Endothelial cell of umbilical vein (primary cell): Measurements from ENCODE around the gene HDAC11. TPM values are rescaled to one million over a fixed set of nuclear protein-coding genes. Genes with fewer than 3 reads are reported as not detected.

Experiments used
- BruUV-seq: library from RNA; stranded (reverse); fragments of 400-500 nt; replicated peaks from 2 replicates; lab custom pipeline; 2021; lab: Mats Ljungman, UMichigan
- CTCF ChIA-PET: fragments of 300-600, 350-600 bp; sonication (Branson Sonifier 250); formaldehyde crosslinking; loops from one replicate; lab custom pipeline; 2021; ENCODE audit warnings: antibody characterized with exemption, inconsistent platforms; lab: Charles Lee
- POLR2A ChIA-PET: fragments of 300-600, 350-600 bp; sonication (Branson Sonifier 250); formaldehyde crosslinking; loops from one replicate; lab custom pipeline; 2021; ENCODE audit warnings: antibody characterized with exemption, inconsistent platforms; lab: Charles Lee
- DNase-seq: peaks from one replicate; pipeline ENCODE4 v3.0.0-alpha.2; 2011; ENCODE audit warnings: low read depth, low spot score
- FAIRE-seq: peaks from 2 replicates; lab custom pipeline; 2011; peaks lifted over from hg19 to GRCh38; lab: Jason Lieb, UNC
- H2AFZ ChIP-seq: 2 replicates; pipeline ENCODE4 v1.6.0; 2012; ENCODE audit warnings: low read depth, low read length, control low read depth, inconsistent platforms
- H3K27ac ChIP-seq: 2 replicates; pipeline ENCODE4 v1.5.1; 2011; ENCODE audit warnings: low read depth, mild to moderate bottlenecking, control low read depth, low read length, moderate library complexity; ENCODE audit not compliant: insufficient read depth
- H3K27me3 ChIP-seq, 2 experiments: 2 replicates each; pipeline versions ENCODE4 v1.6.0 to v1.6.1; 2011; ENCODE audit warnings: low read length in 2 of 2, mixed read lengths in 1 of 2; ENCODE audit not compliant: control insufficient read depth in 2 of 2, insufficient read depth in 2 of 2
- H3K36me3 ChIP-seq, 2 experiments: 2 replicates in 1 of 2; 3 replicates in 1 of 2; pipeline ENCODE4 v1.5.1; 2011; ENCODE audit warnings: low read length in 2 of 2, mild to moderate bottlenecking in 1 of 2, moderate library complexity in 1 of 2; ENCODE audit not compliant: control insufficient read depth in 2 of 2, insufficient read depth in 2 of 2; ENCODE audit errors: extremely low read depth in 1 of 2
- H3K4me1 ChIP-seq: 3 replicates; pipeline ENCODE4 v1.5.1; 2011; ENCODE audit warnings: mild to moderate bottlenecking, low read length; ENCODE audit not compliant: control insufficient read depth, insufficient read depth; ENCODE audit errors: extremely low read depth
- H3K4me2 ChIP-seq: 2 replicates; pipeline ENCODE4 v1.6.1; 2011; ENCODE audit warnings: low read length, control low read depth, mixed read lengths; ENCODE audit not compliant: insufficient read depth
- H3K4me3 ChIP-seq, 3 experiments: fragments of 200-600 bp in 1 of 3; sonication (generic), shearing (Covaris generic) in 1 of 3; replicated peaks in 1 of 3; 2 replicates each; pipeline ENCODE4 v1.5.1; 2011 to 2016; ENCODE audit warnings: control low read depth in 3 of 3, low read length in 3 of 3, mild to moderate bottlenecking in 2 of 3, inconsistent platforms in 1 of 3, low read depth in 1 of 3, moderate library complexity in 1 of 3; ENCODE audit not compliant: insufficient read depth in 1 of 3
- H3K79me2 ChIP-seq: 2 replicates; pipeline ENCODE4 v1.6.0; 2012; ENCODE audit warnings: low read length, inconsistent platforms; ENCODE audit not compliant: control insufficient read depth, insufficient read depth
- H3K9ac ChIP-seq: replicated peaks from 2 replicates; pipeline ENCODE3; 2011; ENCODE audit warnings: low read length, control low read depth; ENCODE audit not compliant: insufficient read depth; ENCODE audit errors: extremely low read depth
- H3K9me1 ChIP-seq: replicated peaks from 3 replicates; pipeline ENCODE4 v1.6.0; 2011; ENCODE audit warnings: mild to moderate bottlenecking, low read length; ENCODE audit not compliant: control insufficient read depth, insufficient read depth; ENCODE audit errors: extremely low read depth
- H3K9me3 ChIP-seq: replicated peaks from 2 replicates; pipeline ENCODE4 v1.5.1; 2012; ENCODE audit warnings: low read length, inconsistent platforms; ENCODE audit not compliant: control insufficient read depth, insufficient read depth
- H4K20me1 ChIP-seq: replicated peaks from 2 replicates; pipeline ENCODE3; 2011; ENCODE audit warnings: mild to moderate bottlenecking, low read length; ENCODE audit not compliant: control insufficient read depth, insufficient read depth; ENCODE audit errors: extremely low read depth
- EZH2 ChIP-seq: IDR thresholded peaks from 2 replicates; pipeline ENCODE4 v1.6.1; 2012; ENCODE audit warnings: borderline replicate concordance, low read depth, mild to moderate bottlenecking, moderate library complexity, low read length, inconsistent platforms; ENCODE audit not compliant: severe bottlenecking
- FOS ChIP-seq: IDR thresholded peaks from 2 replicates; pipeline ENCODE4 v1.6.1; 2011; ENCODE audit warnings: mild to moderate bottlenecking, low read length, moderate library complexity, borderline replicate concordance; ENCODE audit not compliant: insufficient read depth
- GATA2 ChIP-seq: IDR thresholded peaks from 2 replicates; pipeline ENCODE4 v1.7.0; 2011; ENCODE audit warnings: low read depth, mild to moderate bottlenecking, moderate library complexity, mixed read lengths, low read length; ENCODE audit not compliant: insufficient read length, insufficient read depth
- JUN ChIP-seq: IDR thresholded peaks from 2 replicates; pipeline ENCODE4 v1.6.1; 2011; ENCODE audit warnings: borderline replicate concordance, low read depth; ENCODE audit not compliant: insufficient read length, insufficient read depth
- MAX ChIP-seq: IDR thresholded peaks from 2 replicates; pipeline ENCODE4 v1.6.1; 2011; ENCODE audit not compliant: insufficient read depth, insufficient read length
- MYC ChIP-seq: IDR thresholded peaks from one replicate; pipeline ENCODE4 v1.6.1; 2011; ENCODE audit warnings: mild to moderate bottlenecking, low read depth, low read length
- POLR2A ChIP-seq: IDR thresholded peaks from 2 replicates; pipeline ENCODE4 v1.6.1; 2012; ENCODE audit warnings: low read depth, mild to moderate bottlenecking, control low read depth, low read length
- POLR2AphosphoS5 ChIP-seq: IDR thresholded peaks from 2 replicates; pipeline ENCODE4 v1.6.1; 2012; ENCODE audit warnings: low read depth, mild to moderate bottlenecking, control low read depth, low read length, moderate library complexity; ENCODE audit not compliant: insufficient read depth
- dilution Hi-C: fragments of 300-500 bp; cut with MboI; formaldehyde crosslinking; loops from one replicate; pipeline ENCODE4 v1.15.0; 2019; ENCODE audit warnings: low sequenced_read_pairs; ENCODE audit not compliant: extremely low pct_ligation_motif_present
- intact Hi-C: fragments of 100-400 bp; cut with micrococcal nuclease; formaldehyde crosslinking; loops from one replicate; pipeline ENCODE4 v1.10.0; 2022
- polyA plus RNA-seq, 4 experiments: library from polyadenylated mRNA; depleted of rRNA in 3 of 4; stranded (reverse) in 3 of 4; unstranded in 1 of 4; fragments of >200 nt; gene quantifications; 2 replicates each; pipeline versions ENCODE4 v1.2.1 to v1.2.3, GENCODE V29; 2011 to 2012; ENCODE audit warnings: missing spikeins in 1 of 4
- total RNA-seq: library from RNA; stranded (reverse); gene quantifications from 2 replicates; pipeline ENCODE4 v1.2.3, GENCODE V29; 2021
- TF ChIP-seq, protein P1 (sequence below), 2 donors: IDR thresholded peaks; 1 replicate in 1 of 2; 2 replicates in 1 of 2; pipeline ENCODE4 v1.5.1; 2011; ENCODE audit warnings: low read length in 2 of 2, mild to moderate bottlenecking in 2 of 2, moderate library complexity in 2 of 2, control low read depth in 1 of 2, inconsistent platforms in 1 of 2, low read depth in 1 of 2; ENCODE audit not compliant: insufficient read depth in 1 of 2; ENCODE audit errors: extremely low read depth in 1 of 2

HDAC11 gene
- total and polyA plus RNA-seq, 2 donors (not counting 3 experiments of a cell fraction or from before 2014, with no cell fraction given): 6.8 to 8.8 TPM

DNA sequence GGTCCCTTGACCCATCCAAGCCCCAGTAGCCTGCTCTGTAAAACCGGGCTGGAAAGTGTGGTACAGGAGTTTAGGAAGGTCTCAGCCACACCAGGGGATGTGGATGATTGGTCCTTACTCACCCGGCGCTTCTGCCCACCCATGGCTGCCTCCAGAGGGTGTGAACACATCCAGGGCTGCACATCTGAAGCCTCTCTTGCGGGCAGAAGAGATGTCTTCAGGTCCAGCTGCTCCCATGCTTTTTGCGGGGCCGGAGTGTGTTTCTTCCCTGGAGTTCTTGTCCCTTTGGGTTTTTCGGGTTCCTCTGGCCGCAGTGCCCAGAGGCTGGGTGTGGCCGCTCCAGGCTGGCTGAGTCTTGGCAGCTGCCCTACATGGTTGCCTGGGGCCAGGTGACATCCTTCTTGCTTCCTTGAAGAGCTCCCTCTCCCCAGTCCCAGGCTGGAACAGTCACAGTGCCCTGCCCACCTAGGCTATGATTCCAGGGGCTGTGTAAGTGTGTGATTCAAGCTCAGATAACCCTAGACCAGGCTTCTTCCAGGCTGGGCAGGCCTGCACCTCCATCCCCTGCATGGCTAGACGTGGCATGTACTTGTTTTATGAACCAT lies 33.9 kb downstream of the HDAC11 start:
- no peak overlapping the region for H3K4me2 ChIP-seq
- H3K9ac ChIP-seq: no peak overlapping the region
- no peak overlapping the region for H3K27ac ChIP-seq

More for the DNA sequence above, 33.9 kb downstream of the HDAC11 start:
- Histone ChIP-seq H3K27me3 (no peaks in the 10 kb centered on the region), H3K36me3 (no peaks in the 10 kb centered on the region), H3K9me1 (no peaks in the 10 kb centered on the region), H2AFZ (no peak overlapping the region), H3K4me1 (no peaks in the 10 kb centered on the region), H3K79me2 (no peaks in the 10 kb centered on the region), H3K4me3 (no peak overlapping the region), H3K9me3 (no peaks in the 10 kb centered on the region), H4K20me1 (no peaks in the 10 kb centered on the region)
- ChIA-PET POLR2A (no interaction called here), CTCF (interaction anchor here (1.0 to 2.2 kb wide), 3 partner anchors 14 to 134 kb away, joined by 3 to 11 read pairs (median 4); no protein-coding TSS in a partner anchor)
- TF ChIP-seq POLR2AphosphoS5 (no peak), FOS (no peak), JUN (no peak), POLR2A (no peak), MYC (no peak), GATA2 (no peak), MAX (no peak), EZH2 (no peak)
- TF ChIP-seq, protein P1, sequence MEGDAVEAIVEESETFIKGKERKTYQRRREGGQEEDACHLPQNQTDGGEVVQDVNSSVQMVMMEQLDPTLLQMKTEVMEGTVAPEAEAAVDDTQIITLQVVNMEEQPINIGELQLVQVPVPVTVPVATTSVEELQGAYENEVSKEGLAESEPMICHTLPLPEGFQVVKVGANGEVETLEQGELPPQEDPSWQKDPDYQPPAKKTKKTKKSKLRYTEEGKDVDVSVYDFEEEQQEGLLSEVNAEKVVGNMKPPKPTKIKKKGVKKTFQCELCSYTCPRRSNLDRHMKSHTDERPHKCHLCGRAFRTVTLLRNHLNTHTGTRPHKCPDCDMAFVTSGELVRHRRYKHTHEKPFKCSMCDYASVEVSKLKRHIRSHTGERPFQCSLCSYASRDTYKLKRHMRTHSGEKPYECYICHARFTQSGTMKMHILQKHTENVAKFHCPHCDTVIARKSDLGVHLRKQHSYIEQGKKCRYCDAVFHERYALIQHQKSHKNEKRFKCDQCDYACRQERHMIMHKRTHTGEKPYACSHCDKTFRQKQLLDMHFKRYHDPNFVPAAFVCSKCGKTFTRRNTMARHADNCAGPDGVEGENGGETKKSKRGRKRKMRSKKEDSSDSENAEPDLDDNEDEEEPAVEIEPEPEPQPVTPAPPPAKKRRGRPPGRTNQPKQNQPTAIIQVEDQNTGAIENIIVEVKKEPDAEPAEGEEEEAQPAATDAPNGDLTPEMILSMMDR (IDR thresholded peaks at IDR 0.05; ENCODE audit: extremely low read depth in 1 of 2, insufficient read depth in 1 of 2, low read depth in 1 of 2, low read length in 2 of 2): no peak
- intact Hi-C loops: no loop called here
- FAIRE-seq (no peak), DNase-seq (no peak)
- dilution Hi-C loops: no loop called here
- no TSS peak for BruUV-seq
